Ureter (tissue), 1 donor: ENCODE results near the gene MARK2. TPM values are rescaled to one million over a fixed set of nuclear protein-coding genes. Genes with fewer than 3 reads are reported as not detected.

Experiments used
- DNase-seq: peaks from one replicate; pipeline ENCODE4 v3.0.0-alpha.2; 2020; ENCODE audit warnings: low spot score
- total RNA-seq: library from RNA; stranded (reverse); gene quantifications from one replicate; pipeline ENCODE4 v1.2.4, GENCODE V29; 2023
- donor health status: DM: yes; HTN: yes; CAD: no.

MARK2 gene
- total RNA-seq, 1 donor from 2014 or later, result 61.5 TPM

DNA sequence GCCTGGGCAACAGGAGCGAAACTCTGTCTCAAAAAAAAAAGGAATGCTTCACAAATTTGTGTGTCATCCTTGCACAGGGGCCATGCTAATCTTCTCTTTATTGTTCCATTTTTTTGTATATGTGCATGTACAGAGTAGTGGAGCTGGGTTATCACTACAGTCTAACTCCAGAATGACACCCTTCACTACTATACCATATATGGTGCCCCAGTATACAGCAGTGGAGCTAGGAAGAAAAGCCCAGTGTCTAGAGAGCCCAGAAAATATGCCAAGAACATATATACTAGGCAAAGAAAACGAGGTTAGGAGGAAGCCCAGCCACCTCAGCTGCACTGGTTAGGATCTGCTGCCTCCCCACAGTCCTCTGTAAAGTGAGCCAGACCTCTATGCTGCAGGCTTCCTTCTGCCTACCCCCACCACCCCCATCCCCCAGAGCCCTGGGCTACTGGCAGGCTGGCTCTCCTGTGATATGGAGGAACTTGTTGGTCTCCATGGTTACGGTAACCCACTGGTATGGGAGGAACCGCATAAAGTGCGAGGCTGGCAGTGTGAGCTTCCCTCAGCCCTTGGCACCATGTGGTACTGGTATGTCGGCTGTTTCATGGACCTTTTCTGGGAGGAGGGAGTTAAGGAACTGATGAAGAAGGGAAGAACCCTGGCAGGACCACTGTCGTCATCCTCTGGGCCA, 43.8 kb downstream of the MARK2 start:
- no peak for DNase-seq

DNA sequence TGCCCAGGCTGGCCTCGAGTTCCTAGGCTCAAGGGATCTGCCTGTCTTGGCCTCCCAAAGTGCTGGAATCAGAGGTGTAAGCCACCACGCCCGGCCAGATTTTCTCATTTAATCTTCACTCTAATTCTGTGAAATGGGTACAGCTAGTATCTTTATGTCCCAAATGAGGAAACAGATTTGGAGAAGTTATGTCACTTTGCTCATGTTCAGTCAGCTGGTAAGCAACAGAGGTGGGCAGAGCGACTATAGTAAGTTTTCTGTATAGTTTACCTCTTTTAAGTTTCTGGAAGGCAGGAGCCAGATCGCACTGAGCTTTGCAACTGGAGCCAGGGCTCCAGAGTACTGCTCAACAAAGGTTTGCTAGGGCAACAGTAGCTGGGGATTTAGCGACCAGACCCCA, 44.9 kb downstream of the MARK2 start:
- DNase-seq, result no peak

DNA sequence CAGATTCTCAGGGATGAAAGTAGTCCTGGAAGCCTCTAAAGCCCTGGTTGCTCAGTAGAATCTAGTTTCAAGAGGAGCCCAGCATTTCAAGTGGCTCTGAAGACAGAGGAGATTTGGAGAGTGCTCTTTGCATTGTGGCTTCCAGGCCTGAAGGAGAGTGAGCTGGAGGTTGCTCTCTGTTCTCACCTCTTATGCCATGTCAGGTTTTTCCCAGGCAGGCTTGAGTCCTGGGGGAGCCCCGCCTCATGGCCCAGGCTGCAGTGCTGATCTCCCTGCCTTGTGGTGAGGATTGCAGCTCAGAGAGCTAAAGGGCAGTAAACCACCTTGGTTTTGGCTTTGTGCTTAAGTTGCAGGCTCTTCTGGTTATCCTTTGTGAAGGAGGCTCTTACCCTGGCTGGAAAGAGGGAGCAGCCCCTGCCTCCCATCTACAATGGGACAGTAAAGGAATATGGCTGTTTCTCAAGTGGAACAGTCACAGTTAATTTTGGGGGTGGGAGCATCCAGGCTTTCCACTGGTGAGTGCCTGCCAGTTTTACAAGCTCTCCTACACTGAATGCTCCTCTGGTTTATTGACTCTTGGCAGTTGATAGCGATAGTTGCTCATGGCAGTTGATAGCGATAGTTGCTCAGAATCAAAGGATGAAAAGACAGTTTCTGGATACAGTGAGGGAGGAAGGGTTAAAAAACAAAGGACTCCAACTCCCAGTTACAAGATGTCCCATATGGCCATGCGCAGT, 45.5 kb downstream of the MARK2 start:
- DNase-seq, result no peak

DNA sequence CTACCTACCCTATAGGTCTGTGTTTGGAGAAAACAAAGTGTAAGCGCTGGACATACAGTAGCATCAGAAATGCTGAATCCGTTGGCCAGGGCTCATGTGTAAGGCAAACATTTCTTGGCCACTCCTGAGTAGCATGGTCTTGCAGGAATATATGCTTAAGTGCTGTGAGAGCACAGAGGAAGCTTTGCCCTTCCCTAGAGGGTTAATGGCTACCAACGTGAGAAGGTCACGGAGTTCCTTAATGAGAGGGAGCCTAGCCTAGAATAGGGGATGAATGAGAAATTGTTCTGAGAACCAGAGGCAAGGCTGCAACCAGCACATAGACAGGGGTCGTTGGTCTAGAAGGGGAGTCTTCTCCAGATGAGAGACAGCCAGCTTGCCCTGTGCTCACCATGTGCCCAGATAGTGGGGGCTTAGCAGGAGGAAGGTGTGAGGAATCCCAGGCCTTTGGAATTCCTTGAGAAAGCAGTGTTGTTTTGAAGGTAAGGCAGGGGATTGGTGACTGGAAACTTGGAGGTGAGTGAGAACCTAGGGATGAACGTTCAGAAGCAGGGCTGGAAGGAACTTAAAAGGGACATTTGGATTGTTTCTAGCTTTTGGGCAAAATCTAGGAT, 48.6 kb downstream of the MARK2 start:
- DNase-seq, result no peak

DNA sequence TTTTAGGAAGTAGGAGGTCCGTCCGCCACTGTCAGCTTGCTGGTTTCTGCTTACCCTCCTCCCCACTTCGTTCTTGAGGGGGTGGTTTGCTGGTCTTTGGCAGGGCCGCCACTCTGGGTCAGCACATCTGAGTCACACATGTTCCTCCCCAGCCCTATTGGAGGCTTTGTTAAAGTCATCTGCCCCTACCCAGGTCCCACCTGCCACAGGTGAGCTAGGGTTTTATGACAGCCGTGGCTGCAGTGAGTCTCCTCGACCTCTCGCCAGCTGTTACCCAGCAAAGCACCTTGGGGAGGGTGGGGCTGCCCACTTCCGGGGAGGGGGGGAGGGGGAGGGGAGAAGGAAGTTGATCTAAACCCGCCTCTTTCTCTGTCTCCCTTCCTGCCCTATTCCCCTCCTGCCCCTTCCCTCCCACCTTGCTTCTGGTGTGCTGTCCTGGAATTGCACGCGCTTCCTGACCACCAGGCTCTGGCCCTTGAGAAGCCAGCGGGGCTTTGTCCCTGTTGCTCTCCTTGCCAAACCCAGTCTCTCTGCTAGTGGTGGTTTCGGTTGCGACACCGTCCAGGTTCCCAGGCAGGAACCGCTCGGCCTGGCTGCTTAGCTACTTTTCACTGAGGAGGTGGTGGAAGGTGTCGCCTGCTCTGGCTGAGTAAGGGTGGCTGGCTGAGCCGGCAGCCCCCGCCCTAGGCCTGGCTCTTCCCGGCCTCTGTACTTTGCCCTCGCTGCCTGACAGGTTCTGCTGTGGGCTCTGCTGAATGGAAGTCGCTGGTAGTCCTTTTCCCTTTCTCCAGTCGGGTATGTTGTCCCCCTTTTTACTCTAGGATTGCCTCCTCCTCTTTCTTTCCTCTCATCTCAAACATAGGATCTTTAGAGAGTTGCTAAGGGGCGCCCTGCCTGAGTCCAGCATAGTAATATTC, 49.5 kb downstream of the MARK2 start:
- DNase-seq, result peak; percentile 76

DNA sequence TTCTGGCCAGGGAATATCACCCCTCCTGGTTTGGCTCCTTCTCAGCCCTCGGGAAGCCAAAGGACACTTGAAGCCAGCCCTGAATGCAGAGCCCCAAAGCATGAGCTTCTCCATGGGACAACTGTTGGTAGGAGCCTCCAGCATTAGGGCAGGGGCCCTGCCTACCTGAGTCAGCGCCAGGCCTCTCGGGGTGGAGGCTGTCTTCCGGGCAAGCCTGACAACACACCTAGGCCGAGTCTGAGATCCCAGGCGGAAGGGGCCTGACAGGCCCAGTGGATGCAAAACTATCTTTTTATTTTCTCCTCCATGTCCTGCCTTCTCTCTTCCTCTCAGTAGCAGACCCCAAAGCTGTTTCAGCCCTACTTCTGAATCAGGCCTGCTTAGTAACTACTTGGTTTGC, 50.4 kb downstream of the MARK2 start:
- DNase-seq, result no peak

DNA sequence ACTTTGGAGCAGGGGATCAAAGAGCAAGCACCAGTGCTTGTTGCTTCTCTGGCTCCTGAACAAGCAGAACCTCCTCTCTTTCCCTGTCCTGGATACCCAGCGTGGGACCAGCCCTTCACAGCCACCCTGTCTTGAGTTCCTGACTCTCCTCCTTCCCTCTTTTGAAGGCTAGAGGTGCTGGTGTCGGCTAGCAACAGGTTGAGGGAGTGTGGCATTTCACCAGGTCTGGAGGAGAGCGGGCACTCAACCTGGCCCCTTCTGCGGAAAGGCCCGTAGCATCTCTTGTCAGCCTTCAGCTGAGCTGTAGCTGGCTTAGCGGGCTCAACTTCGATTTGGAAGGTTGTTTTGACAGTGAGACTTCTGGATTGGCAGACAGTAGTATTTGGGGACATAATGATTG, 51.5 kb downstream of the MARK2 start:
- DNase-seq, result no peak

DNA sequence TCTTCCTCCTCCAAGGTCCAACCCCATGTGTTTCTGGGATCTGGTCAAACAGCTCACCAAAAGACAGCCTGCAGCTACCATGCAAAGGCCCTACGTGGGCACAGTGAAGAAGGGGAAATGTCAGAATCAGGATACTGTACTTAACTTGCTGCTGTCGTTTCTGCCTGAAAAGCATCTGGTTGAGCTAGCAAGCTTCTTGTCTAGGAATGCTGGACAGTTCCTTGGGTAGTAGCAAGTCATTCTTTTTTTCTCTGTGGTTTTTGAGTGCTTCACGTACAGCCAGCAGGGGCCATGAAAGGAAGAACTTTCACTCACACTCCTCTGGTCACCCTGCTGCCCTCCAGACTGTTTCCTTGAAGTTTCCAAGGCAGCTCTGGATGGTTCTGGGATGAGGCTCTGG, 53.3 kb downstream of the MARK2 start:
- DNase-seq, result no peak

DNA sequence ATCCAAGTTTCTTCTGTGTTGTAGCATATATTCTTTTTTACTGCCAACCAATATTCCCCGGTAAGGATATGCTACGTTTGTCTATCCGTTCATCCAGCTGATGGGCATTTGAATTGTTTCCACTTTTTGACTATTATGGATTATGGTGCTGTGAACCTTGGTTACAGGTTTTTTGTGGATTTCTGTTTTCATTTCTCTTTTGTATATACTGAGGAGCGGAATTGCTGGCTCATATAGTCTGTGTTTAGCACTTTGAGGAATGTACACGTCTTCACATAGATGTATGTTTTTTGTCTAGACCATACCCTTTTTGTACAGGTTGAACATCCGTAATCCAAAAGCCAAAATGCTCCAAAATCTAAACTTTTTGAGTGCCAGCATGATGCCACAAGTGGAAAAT, 54.4 kb downstream of the MARK2 start:
- DNase-seq, result no peak

DNA sequence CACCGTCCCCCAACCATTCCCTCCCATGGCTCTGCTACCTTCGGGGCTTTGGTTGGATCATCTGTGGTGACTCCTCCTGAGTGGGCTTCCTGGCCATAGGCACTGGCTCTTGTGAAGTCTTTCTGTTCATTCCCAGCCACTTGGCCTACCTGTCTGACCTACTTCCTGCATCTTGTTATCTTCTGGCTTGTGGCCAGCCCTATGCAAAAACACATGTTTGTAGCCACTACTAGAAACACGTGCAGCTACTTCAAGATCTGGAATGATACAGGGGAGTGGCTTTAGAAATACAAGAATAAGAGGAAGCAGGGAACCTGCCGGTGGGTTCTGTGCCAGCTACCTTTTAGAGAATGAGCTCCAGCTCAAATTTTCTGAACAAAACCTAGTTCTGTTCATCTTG, 57.2 kb downstream of the MARK2 start:
- DNase-seq, result no peak

DNA sequence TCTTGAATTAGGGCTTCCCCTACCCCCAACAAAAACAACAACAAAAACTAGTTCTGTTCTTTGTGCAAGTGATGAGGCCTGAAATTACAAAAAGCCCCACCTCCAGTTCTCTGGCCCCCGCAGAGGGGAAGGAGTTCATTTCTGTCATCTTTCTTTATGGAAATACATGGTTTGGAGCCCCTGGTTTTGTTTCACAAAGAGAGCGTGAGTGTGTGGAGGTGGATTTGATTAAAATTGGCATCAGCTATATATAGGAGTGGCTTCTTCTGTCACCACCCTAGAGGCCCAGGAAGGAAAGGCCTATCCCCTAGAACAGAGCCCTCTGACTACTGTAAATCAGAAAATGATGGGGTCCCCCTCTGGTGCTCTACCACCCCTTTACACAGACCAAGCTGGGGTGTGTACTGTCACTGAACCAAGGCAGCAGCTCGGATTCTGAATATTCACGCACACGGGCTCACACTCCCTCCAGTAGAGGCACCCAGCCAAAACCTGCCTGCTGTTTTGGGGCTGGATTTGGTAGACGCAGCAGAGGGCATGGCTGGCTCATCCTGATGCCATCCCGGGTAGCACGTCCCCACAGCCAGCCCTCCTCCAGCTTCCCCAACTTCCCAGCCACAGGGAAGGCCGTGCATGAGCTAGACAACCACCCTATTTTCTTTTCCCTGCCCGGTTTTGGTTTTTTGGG, 58.7 kb downstream of the MARK2 start:
- no peak for DNase-seq

DNA sequence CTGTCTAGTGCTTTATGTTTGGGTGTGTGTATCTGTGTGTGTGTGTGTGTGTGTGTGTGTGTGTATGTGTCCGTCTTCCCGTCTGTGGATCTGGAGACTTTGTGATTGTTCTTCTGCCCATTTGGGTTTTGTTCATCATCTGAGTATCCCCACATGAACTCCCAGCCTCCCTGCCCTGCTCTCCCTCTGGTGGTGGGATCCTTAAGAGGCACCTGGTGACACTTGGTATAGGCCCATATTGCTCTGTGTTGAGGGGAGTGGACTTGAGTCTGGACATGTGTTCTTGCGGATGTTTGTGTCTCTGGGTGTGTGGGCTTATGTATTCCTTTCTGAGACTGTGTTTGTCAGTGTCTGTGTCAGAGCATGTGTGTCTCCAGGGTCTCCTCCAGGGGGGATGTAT, 62.8 kb downstream of the MARK2 start:
- no peak for DNase-seq

DNA sequence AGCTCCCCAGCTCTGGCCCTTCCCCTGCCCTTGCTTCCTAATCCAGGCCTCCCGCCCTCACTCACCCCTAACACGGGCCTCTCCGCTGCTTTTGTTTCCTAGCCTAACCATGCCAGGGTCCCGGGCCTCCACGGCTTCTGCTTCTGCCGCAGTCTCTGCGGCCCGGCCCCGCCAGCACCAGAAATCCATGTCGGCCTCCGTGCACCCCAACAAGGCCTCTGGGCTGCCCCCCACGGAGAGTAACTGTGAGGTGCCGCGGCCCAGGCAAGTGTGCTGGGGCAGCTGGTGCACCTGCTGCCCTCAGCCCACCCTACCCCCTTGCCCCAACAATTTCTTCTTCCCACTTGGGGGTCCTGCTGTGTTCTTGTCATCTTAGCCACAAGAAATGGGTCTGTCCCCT, 65.0 kb downstream of the MARK2 start:
- DNase-seq, result no peak

DNA sequence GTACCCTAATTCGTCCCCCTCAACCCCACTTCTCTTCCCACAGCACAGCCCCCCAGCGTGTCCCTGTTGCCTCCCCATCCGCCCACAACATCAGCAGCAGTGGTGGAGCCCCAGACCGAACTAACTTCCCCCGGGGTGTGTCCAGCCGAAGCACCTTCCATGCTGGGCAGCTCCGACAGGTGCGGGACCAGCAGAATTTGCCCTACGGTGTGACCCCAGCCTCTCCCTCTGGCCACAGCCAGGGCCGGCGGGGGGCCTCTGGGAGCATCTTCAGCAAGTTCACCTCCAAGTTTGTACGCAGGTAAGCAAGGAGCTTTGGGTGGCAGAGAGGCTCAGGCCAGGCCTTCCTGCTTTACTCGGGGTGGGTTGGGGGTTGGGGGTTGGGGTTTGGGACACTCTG, 65.8 kb downstream of the MARK2 start:
- no peak for DNase-seq

DNA sequence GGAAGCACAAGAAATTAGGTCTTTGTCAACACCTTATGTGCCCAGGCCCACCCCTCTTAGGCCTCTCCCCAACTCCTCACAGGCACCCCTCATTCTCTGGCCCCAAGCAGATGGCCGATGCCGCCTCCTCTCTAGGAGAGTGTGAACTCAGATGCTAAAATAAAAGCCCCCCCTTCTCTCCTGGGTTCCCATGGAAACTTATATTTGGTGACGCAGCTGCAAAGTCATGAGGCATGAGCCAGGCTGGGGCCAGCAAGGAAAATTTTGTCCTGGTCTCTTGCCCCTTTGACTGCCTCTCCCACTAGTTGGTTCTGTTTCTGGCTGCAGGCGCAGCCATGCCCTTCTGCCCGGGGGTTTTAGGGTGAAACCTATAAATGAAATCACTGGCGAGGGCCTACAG, 66.3 kb downstream of the MARK2 start:
- no peak for DNase-seq

DNA sequence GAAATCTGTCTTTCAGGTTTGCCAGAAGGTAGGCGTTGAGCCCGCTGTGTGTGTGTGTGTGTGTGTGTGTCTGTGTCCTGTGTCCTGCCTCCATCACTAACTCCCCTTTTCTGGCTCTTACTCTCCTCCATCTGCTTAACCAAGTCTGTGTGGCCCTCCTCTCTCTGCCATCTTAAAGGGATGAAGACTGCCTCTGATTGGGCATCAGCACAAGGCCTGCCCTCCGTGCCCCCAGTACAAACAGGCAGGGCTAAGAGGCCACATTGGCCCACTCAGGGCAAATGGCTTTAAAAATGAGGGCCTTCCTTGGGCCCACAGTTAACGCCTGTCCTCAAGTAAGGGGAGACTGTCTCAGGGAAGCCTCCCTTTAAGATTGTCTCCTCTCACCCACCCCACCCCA, 67.2 kb downstream of the MARK2 start:
- DNase-seq, result no peak

DNA sequence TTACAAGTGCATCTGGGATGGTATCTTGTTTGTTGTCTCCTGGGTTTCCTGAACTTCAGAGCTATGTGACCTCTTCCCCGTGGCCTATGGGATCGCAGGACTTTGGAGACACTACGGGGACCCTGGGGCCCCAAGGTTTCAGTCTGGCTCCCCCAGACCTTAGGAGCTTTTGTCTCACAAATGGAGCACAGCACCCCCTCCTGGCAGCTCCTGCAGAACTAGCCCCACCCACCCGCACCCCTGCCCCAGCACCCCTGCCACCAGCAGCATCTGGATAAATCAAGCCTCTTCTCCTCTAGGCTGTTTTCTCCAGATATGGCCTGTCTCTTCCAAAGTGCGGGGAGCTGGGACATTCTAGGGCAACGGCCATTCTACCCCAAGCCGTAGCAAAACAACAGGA, 67.7 kb downstream of the MARK2 start:
- no peak for DNase-seq

DNA sequence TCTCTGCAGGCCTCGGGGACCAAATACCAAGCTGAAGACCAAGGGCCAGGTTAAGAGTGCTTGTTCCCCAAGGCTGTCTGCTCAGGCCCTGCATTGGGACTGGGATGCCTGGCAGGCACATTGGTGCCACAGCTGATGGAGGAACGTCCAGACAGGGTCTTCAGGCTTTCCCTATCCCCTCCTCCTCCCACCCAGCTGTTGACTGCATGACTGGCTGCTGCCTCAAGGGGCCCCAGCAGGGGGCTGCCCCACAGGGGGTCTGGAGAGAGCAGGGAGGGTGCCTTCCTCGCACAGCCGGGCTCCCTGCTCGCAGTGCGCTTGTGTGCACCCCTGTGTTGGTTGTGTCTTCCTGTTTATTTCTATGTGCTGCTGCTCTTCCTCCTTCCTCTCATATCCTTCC, 68.2 kb downstream of the MARK2 start:
- no peak for DNase-seq

DNA sequence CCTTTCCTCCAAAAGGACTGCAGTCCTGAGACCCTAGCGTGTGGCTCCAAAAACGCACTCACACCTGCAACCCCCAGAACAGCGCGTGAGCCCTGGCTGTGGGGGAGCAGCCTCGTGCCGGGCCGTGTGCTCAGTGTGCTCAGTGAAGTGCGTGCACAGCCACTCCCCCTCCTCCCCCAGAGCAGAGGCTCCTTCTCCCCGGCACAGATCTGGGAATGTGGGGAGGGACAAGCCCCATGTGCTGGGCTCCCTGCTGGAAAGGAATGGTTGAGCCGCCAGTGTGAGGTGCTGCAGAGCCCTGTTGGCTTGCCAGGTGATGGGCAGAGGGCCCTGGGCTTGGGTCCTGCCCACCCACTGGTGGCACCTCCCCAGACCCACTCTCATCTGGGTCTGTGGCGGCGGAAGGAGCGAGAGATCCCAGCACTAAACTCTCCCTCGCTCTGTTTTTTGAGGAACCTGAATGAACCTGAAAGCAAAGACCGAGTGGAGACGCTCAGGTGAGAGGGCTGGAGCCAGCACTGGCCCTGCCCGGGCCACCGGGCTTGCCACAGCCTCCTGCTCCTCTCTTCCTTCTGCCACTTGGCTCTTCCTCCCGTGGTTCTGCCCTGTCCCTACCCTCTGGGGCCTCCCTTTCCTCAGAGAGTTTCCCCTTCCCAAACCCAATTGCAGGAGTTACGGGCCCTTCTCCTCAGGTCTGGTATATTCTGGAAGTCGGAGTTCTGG, 69.1 kb downstream of the MARK2 start:
- no peak for DNase-seq

DNA sequence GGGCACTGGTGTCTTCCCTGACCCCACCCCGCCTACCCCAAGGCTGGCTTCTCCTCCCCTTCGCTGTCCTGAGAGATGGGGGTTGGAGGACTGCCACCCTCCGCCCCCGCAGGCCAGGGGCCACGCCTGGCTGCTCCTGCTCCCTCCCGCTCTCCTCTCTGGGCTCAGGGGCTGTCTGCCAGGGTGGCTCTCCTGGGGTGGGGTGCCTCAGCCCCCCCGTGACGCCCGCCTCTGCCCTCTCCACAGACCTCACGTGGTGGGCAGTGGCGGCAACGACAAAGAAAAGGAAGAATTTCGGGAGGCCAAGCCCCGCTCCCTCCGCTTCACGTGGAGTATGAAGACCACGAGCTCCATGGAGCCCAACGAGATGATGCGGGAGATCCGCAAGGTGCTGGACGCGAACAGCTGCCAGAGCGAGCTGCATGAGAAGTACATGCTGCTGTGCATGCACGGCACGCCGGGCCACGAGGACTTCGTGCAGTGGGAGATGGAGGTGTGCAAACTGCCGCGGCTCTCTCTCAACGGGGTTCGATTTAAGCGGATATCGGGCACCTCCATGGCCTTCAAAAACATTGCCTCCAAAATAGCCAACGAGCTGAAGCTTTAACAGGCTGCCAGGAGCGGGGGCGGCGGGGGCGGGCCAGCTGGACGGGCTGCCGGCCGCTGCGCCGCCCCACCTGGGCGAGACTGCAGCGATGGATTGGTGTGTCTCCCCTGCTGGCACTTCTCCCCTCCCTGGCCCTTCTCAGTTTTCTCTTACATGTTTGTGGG, 69.9 kb downstream of the MARK2 start:
- DNase-seq, result no peak
